Measurements from ENCODE around the gene DUSP2. TPM values are rescaled to one million over a fixed set of nuclear protein-coding genes. Genes with fewer than 3 reads are reported as not detected.

DUSP2 gene
- total and polyA plus RNA-seq, 2 donors (not counting 1 experiment from before 2014, with no cell fraction given): 0.17 to 0.33 TPM

DNA sequence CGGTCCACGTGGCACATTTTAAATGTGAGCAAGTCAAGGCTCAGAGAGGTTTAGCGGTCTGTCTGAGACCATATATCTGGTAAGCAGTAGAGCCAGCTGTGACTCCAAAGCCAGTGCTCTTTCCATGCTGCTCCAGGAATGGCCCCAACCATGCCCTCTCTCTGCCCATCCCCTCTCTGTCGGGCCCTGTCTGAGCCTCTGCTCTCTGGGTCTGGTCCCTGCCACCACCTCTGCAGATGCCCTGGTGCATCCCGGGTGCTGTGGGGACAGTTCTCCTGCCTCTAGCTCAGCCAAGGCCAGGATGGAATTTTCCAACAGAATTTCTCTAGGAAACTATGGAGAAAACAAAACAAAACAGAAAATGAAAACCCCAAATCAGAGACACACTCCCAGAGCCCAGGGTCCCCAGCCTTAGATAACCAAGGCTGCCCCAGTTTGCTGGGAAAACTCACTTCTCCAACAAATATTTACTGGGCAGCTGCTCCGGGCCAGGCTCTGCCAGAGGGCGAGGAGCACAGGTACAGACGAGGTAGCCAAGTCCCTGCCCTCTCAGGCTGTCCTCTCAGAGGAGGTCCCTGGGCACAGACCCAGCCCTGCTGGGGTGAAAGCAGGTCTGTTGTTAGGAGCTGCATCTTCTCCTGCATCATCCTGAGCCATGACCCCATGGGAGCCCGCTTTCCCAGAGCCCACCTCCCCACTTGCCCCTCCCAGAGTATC lies 38.1 kb downstream of the DUSP2 start:
- H3K36me3 ChIP-seq (ENCODE audit: control insufficient read depth, insufficient read depth, low read length): no peaks in the 10 kb centered on the region
- H3K9ac ChIP-seq (ENCODE audit: insufficient read depth, low read length): no peak overlapping the region
- H3K27ac ChIP-seq (ENCODE audit: insufficient read depth, low read length): no peak overlapping the region
- H3K4me1 ChIP-seq (ENCODE audit: control insufficient read depth, extremely low read depth, insufficient read depth, low read length): no peaks in the 10 kb centered on the region
- no peak for DNase-seq (ENCODE audit: low read depth in 2 of 2)
- H4K20me1 ChIP-seq (ENCODE audit: control insufficient read depth, extremely low read depth, insufficient read depth, low read length): no peaks in the 10 kb centered on the region
- no peak overlapping the region for H3K4me3 ChIP-seq (replicated peaks in 1 of 4; ENCODE audit: control extremely low read depth in 1 of 4, insufficient read depth in 1 of 4, low read depth in 3 of 4, low read length in 4 of 4)
- H3K4me2 ChIP-seq (ENCODE audit: extremely low read depth, insufficient read depth, low read length): no peak overlapping the region
- no peaks in the 10 kb centered on the region for H3K79me2 ChIP-seq (ENCODE audit: control insufficient read depth, insufficient read depth, low read length)
- no peak overlapping the region for H2AFZ ChIP-seq (ENCODE audit: low read length)
- TF ChIP-seq EZH2 (IDR thresholded peaks at IDR 0.05; ENCODE audit: low read length, missing control alignments) (no peak), CTCF (conservative IDR thresholded peaks at IDR 0.05 in 1 of 2, IDR thresholded peaks at IDR 0.05 in 1 of 2; ENCODE audit: low read depth in 1 of 2, low read length in 2 of 2) (no peak)
- peaks cover 10% of the 10 kb centered on the region for H3K27me3 ChIP-seq (ENCODE audit: control insufficient read depth, insufficient read depth, low read length)
- H3K9me3 ChIP-seq (ENCODE audit: control insufficient read depth, insufficient read depth, low read depth, low read length): no peaks in the 10 kb centered on the region

GRCh38 chr2:96105994-96106715 lies 39.1 kb downstream of the DUSP2 start:
- Histone ChIP-seq H3K27ac (ENCODE audit: insufficient read depth, low read length) (no peak overlapping the region), H3K4me3 (replicated peaks in 1 of 4; ENCODE audit: control extremely low read depth in 1 of 4, insufficient read depth in 1 of 4, low read depth in 3 of 4, low read length in 4 of 4) (no peak overlapping the region), H3K79me2 (ENCODE audit: control insufficient read depth, insufficient read depth, low read length) (no peaks in the 10 kb centered on the region), H3K9ac (ENCODE audit: insufficient read depth, low read length) (no peak overlapping the region), H3K27me3 (ENCODE audit: control insufficient read depth, insufficient read depth, low read length) (peaks cover 10% of the 10 kb centered on the region), H2AFZ (ENCODE audit: low read length) (no peak overlapping the region), H4K20me1 (ENCODE audit: control insufficient read depth, extremely low read depth, insufficient read depth, low read length) (no peaks in the 10 kb centered on the region), H3K4me2 (ENCODE audit: extremely low read depth, insufficient read depth, low read length) (no peak overlapping the region), H3K36me3 (ENCODE audit: control insufficient read depth, insufficient read depth, low read length) (no peaks in the 10 kb centered on the region), H3K9me3 (ENCODE audit: control insufficient read depth, insufficient read depth, low read depth, low read length) (no peaks in the 10 kb centered on the region), H3K4me1 (ENCODE audit: control insufficient read depth, extremely low read depth, insufficient read depth, low read length) (no peaks in the 10 kb centered on the region)
- TF ChIP-seq EZH2 (IDR thresholded peaks at IDR 0.05; ENCODE audit: low read length, missing control alignments): no peak
- TF ChIP-seq CTCF (conservative IDR thresholded peaks at IDR 0.05 in 1 of 2, IDR thresholded peaks at IDR 0.05 in 1 of 2; ENCODE audit: low read depth in 1 of 2, low read length in 2 of 2): no peak
- no peak for DNase-seq (ENCODE audit: low read depth in 2 of 2)

- DNase-seq (ENCODE audit: low read depth in 2 of 2): no peak
- H3K4me3 ChIP-seq (replicated peaks in 1 of 4; ENCODE audit: control extremely low read depth in 1 of 4, insufficient read depth in 1 of 4, low read depth in 3 of 4, low read length in 4 of 4): no peak overlapping the region
- TF ChIP-seq EZH2 (IDR thresholded peaks at IDR 0.05; ENCODE audit: low read length, missing control alignments) (no peak), CTCF (conservative IDR thresholded peaks at IDR 0.05 in 1 of 2, IDR thresholded peaks at IDR 0.05 in 1 of 2; ENCODE audit: low read depth in 1 of 2, low read length in 2 of 2) (no peak)
- H3K27me3 ChIP-seq (ENCODE audit: control insufficient read depth, insufficient read depth, low read length): peaks cover 10% of the 10 kb centered on the region
- H3K36me3 ChIP-seq (ENCODE audit: control insufficient read depth, insufficient read depth, low read length): no peaks in the 10 kb centered on the region
- no peaks in the 10 kb centered on the region for H3K9me3 ChIP-seq (ENCODE audit: control insufficient read depth, insufficient read depth, low read depth, low read length)
- no peak overlapping the region for H2AFZ ChIP-seq (ENCODE audit: low read length)
- no peaks in the 10 kb centered on the region for H3K79me2 ChIP-seq (ENCODE audit: control insufficient read depth, insufficient read depth, low read length)
- no peak overlapping the region for H3K4me2 ChIP-seq (ENCODE audit: extremely low read depth, insufficient read depth, low read length)
- no peak overlapping the region for H3K27ac ChIP-seq (ENCODE audit: insufficient read depth, low read length)
- H4K20me1 ChIP-seq (ENCODE audit: control insufficient read depth, extremely low read depth, insufficient read depth, low read length): no peaks in the 10 kb centered on the region
- no peak overlapping the region for H3K9ac ChIP-seq (ENCODE audit: insufficient read depth, low read length)
- H3K4me1 ChIP-seq (ENCODE audit: control insufficient read depth, extremely low read depth, insufficient read depth, low read length): no peaks in the 10 kb centered on the region
Observed at GRCh38 chr2:96105152-96105915, 39.9 kb downstream of the DUSP2 start.

Data from fibroblast of lung (primary cell).